B cell (primary cell): Measurements from ENCODE around the gene MYH15. TPM values are rescaled to one million over a fixed set of nuclear protein-coding genes. Genes with fewer than 3 reads are reported as not detected.

Experiments used
- ATAC-seq: fragments of 200-7000 bp; cut with Tn5 transposase; one replicate; pipeline ENCODE4 v1.10.0; 2021; ENCODE audit warnings: low read depth, mild to moderate bottlenecking, moderate number of reproducible peaks, moderate library complexity
- CTCF ChIA-PET: fragments of 350-600 bp; sonication (Branson Sonifier 250); formaldehyde crosslinking; loops from one replicate; lab custom pipeline; 2021; ENCODE audit warnings: antibody characterized with exemption, inconsistent platforms; lab: Charles Lee
- POLR2A ChIA-PET: fragments of 350-600 bp; sonication (Branson Sonifier 250); formaldehyde crosslinking; loops from one replicate; lab custom pipeline; 2021; ENCODE audit warnings: antibody characterized with exemption; lab: Charles Lee
- DNase-seq: peaks from one replicate; pipeline ENCODE4 v3.0.0; 2013
- H2AFZ ChIP-seq: 2 replicates; pipeline ENCODE4 v1.6.1; 2012; ENCODE audit warnings: mild to moderate bottlenecking, low read depth, low read length; ENCODE audit not compliant: insufficient read depth, poor library complexity, severe bottlenecking
- H3K27ac ChIP-seq, 2 donors: 1 replicate in 1 of 2; 2 replicates in 1 of 2; pipeline ENCODE4 v1.5.1; 2012 to 2013; ENCODE audit warnings: low read length in 2 of 2, mild to moderate bottlenecking in 2 of 2, moderate library complexity in 1 of 2
- H3K27me3 ChIP-seq, 4 experiments: fragments of 200-600 bp in 1 of 4; sonication (generic) in 1 of 4; replicated peaks in 1 of 4; 1 replicate in 2 of 4; 2 replicates in 2 of 4; pipeline versions ENCODE4 v1.6.1 to v1.7.0; 2013 to 2016; ENCODE audit warnings: low read length in 3 of 4, mild to moderate bottlenecking in 2 of 4, mixed read lengths in 1 of 4, moderate library complexity in 1 of 4; ENCODE audit not compliant: insufficient read depth in 4 of 4, control insufficient read depth in 3 of 4; ENCODE audit errors: control extremely low read depth in 1 of 4
- H3K36me3 ChIP-seq, 2 experiments: replicated peaks in 1 of 2; 1 replicate in 1 of 2; 2 replicates in 1 of 2; pipeline versions ENCODE4 v1.6.1 to v1.7.1; 2013; ENCODE audit warnings: low read length in 1 of 2; ENCODE audit not compliant: insufficient read depth in 2 of 2, control insufficient read depth in 1 of 2; ENCODE audit errors: control extremely low read depth in 1 of 2, extremely low read depth in 1 of 2
- H3K4me1 ChIP-seq, 2 donors: fragments of 200-600 bp in 1 of 2; sonication (generic) in 1 of 2; 1 replicate in 1 of 2; 2 replicates in 1 of 2; pipeline versions ENCODE4 v1.5.1 to v1.6.1; 2013 to 2017; ENCODE audit warnings: low read length in 2 of 2; ENCODE audit not compliant: control insufficient read depth in 2 of 2, insufficient read depth in 2 of 2
- H3K4me2 ChIP-seq: replicated peaks from 2 replicates; pipeline ENCODE3; 2012; ENCODE audit warnings: mild to moderate bottlenecking, low read depth, low read length; ENCODE audit not compliant: poor library complexity, severe bottlenecking
- H3K4me3 ChIP-seq, 5 experiments: fragments of 200-600 bp in 1 of 5; sonication (generic) in 1 of 5; 1 replicate in 3 of 5; 2 replicates in 2 of 5; pipeline versions ENCODE4 v1.5.1 to v1.7.0; 2011 to 2016; ENCODE audit warnings: low read length in 4 of 5, mild to moderate bottlenecking in 4 of 5, low read depth in 2 of 5, control low read depth in 1 of 5, moderate library complexity in 1 of 5; ENCODE audit not compliant: insufficient read depth in 1 of 5; ENCODE audit errors: control extremely low read depth in 1 of 5, extremely low read depth in 1 of 5
- H3K79me2 ChIP-seq: fragments of 200-600 bp; sonication (generic); one replicate; pipeline ENCODE4 v1.6.0; 2016; ENCODE audit warnings: low read length; ENCODE audit not compliant: control insufficient read depth, insufficient read depth
- H3K9ac ChIP-seq: fragments of 200-600 bp; sonication (generic); 2 replicates; pipeline ENCODE4 v1.6.1; 2017; ENCODE audit warnings: mild to moderate bottlenecking, low read length, moderate library complexity
- H3K9me3 ChIP-seq, 3 donors: one replicate each; pipeline versions ENCODE4 v1.6.1 to v1.7.1; 2013; ENCODE audit warnings: low read length in 2 of 3; ENCODE audit not compliant: control insufficient read depth in 2 of 3, insufficient read depth in 1 of 3; ENCODE audit errors: control extremely low read depth in 1 of 3
- H4K20me1 ChIP-seq: 2 replicates; pipeline ENCODE4 v1.6.0; 2012; ENCODE audit warnings: mild to moderate bottlenecking, low read length; ENCODE audit not compliant: insufficient read depth, control insufficient read depth, poor library complexity, severe bottlenecking
- H3K27ac Mint-ChIP-seq: one replicate; pipeline ENCODE4 v1.8.0; 2021; ENCODE audit warnings: mixed read lengths
- H3K27me3 Mint-ChIP-seq: one replicate; pipeline ENCODE4 v1.8.0; 2021; ENCODE audit warnings: mixed read lengths
- H3K4me1 Mint-ChIP-seq: one replicate; pipeline ENCODE4 v1.8.0; 2021; ENCODE audit warnings: mixed read lengths
- H3K4me3 Mint-ChIP-seq: one replicate; pipeline ENCODE4 v1.8.0; 2021; ENCODE audit warnings: mixed read lengths
- H3K9me3 Mint-ChIP-seq: one replicate; pipeline ENCODE4 v1.8.0; 2022; ENCODE audit warnings: mixed read lengths; ENCODE audit not compliant: insufficient read depth
- CTCF ChIP-seq: fragments of 200-600 bp; IDR thresholded peaks from one replicate; pipeline ENCODE4 v1.8.0; 2022; ENCODE audit warnings: antibody characterized with exemption, mild to moderate bottlenecking
- EZH2 ChIP-seq: IDR thresholded peaks from 2 replicates; pipeline ENCODE4 v1.6.1; 2012; ENCODE audit warnings: borderline replicate concordance, low read depth, mild to moderate bottlenecking, moderate library complexity, low read length; ENCODE audit not compliant: insufficient read depth, poor library complexity, severe bottlenecking
- WGBS: methylation state at CpG from one replicate; pipeline ENCODE4 v1.1.5; 2013; ENCODE audit warnings: missing lambda C conversion rate; ENCODE audit not compliant: insufficient coverage; 5-methylcytosine and 5-hydroxymethylcytosine counted together
- intact Hi-C: fragments of 100-400 bp; cut with micrococcal nuclease; formaldehyde crosslinking; loops from one replicate; pipeline ENCODE4 v1.10.0; 2022
- polyA plus RNA-seq: library from polyadenylated mRNA; depleted of rRNA; stranded (reverse); fragments of >200 nt; gene quantifications from 2 replicates; pipeline ENCODE4 v1.2.3, GENCODE V29; 2012
- total RNA-seq, 2 donors: library from RNA; stranded (reverse); fragments of 120-200 nt in 1 of 2; gene quantifications; 1 replicate in 1 of 2; 2 replicates in 1 of 2; pipeline versions ENCODE4 v1.2.3 to v1.2.4, GENCODE V29; 2013 to 2022

Gene MYH15
- total and polyA plus RNA-seq, 2 donors (not counting 1 experiment from before 2014, with no cell fraction given) = 0.06 TPM; not detected in 1

- ChIA-PET POLR2A (no interaction called here), CTCF (interaction anchor here (0.6 to 11.8 kb wide), 3 partner anchors 16 to 59 kb away, joined by 3 to 160 read pairs (median 3); no protein-coding TSS in a partner anchor)
- no peaks in the 10 kb centered on the region for H4K20me1 ChIP-seq
- no peaks in the 10 kb centered on the region for H3K9me3 Mint-ChIP-seq
- no peak overlapping the region for H3K4me3 Mint-ChIP-seq
- no peak overlapping the region for H3K4me2 ChIP-seq
- H3K36me3 ChIP-seq = no peaks in the 10 kb centered on the region
- DNase-seq (no peak), ATAC-seq (no peak)
- no CpG with 5 or more reads among the region's 2 CpGs for WGBS
- no peak overlapping the region for H3K27ac Mint-ChIP-seq
- TF ChIP-seq CTCF = no peak
- no peak for TF ChIP-seq EZH2
- no peaks in the 10 kb centered on the region for H3K27me3 ChIP-seq
- H3K9ac ChIP-seq = no peak overlapping the region
- H3K27ac ChIP-seq = no peak overlapping the region
- intact Hi-C loops = no loop called here
- H3K4me1 Mint-ChIP-seq = peaks cover 4% of the 10 kb centered on the region
- no peak overlapping the region for H2AFZ ChIP-seq
- H3K79me2 ChIP-seq = no peaks in the 10 kb centered on the region
- H3K27me3 Mint-ChIP-seq = no peaks in the 10 kb centered on the region
- no peak overlapping the region for H3K4me3 ChIP-seq
- peaks cover 0 to 2% of the 10 kb centered on the region in 2 donors for H3K4me1 ChIP-seq
- no peaks in the 10 kb centered on the region for H3K9me3 ChIP-seq
These were observed 16.5 kb downstream of the MYH15 start for GRCh38 chr3:108493862-108494261.

GRCh38 chr3:108491456-108491855 is 18.9 kb downstream of the MYH15 start:
- WGBS = 97% methylated on average over 3 of the region's 3 CpGs

More at GRCh38 chr3:108491456-108491855, 18.9 kb downstream of the MYH15 start:
- Mint-ChIP-seq H3K4me1 (peaks cover 4% of the 10 kb centered on the region), H3K27me3 (no peaks in the 10 kb centered on the region), H3K4me3 (no peak overlapping the region), H3K9me3 (no peaks in the 10 kb centered on the region), H3K27ac (no peak overlapping the region)
- TF ChIP-seq EZH2 = no peak
- no peak for TF ChIP-seq CTCF
- H3K27ac ChIP-seq = no peak overlapping the region
- H3K4me1 ChIP-seq = peaks cover 0 to 2% of the 10 kb centered on the region in 2 donors
- H3K36me3 ChIP-seq = no peaks in the 10 kb centered on the region
- H3K27me3 ChIP-seq = no peaks in the 10 kb centered on the region
- no peak overlapping the region for H3K9ac ChIP-seq
- H3K4me2 ChIP-seq = no peak overlapping the region
- CTCF ChIA-PET = interaction anchor here (0.7 to 11.8 kb wide), 8 partner anchors 10 to 425 kb away, joined by 3 to 160 read pairs (median 6); no protein-coding TSS in a partner anchor
- no peak for DNase-seq
- ATAC-seq = no peak
- no peaks in the 10 kb centered on the region for H4K20me1 ChIP-seq
- no peaks in the 10 kb centered on the region for H3K79me2 ChIP-seq
- POLR2A ChIA-PET = no interaction called here
- no peak overlapping the region for H2AFZ ChIP-seq
- H3K4me3 ChIP-seq = no peak overlapping the region
- H3K9me3 ChIP-seq = no peaks in the 10 kb centered on the region
- intact Hi-C loops = no loop called here
